ENCODE data around the gene OR52D1. TPM values are rescaled to one million over a fixed set of nuclear protein-coding genes. Genes with fewer than 3 reads are reported as not detected.

OR52D1 gene
- polyA plus RNA-seq, 1 experiment: not detected

DNA sequence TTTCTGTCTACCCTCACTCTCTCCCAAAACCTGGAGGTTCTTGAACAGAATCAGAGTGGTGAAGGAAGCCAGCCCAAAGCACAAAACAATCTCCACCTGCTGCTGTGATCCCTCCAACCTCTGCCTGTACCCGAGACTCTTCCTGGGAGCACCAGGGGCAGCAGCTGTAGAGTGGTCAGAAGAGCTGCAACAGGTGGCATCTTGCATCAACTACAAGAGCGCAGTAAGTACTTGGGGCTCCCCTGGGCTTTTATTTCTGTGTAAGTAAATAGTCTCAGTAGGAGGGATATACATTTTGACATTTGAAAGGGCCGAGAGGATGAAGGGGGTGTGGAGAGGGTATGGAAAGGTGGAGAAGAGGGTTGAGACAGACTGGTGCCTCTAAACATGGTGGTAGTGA, 36.3 kb downstream of the OR52D1 start:
- no peak for DNase-seq (ENCODE audit: low read depth)
- H3K27me3 ChIP-seq (ENCODE audit: control insufficient read depth, insufficient read depth, low read length): no peaks in the 10 kb centered on the region; the same call in 1 of the 2 replicates
- no peak overlapping the region for H3K4me3 ChIP-seq (ENCODE audit: low read depth, low read length)
- CTCF ChIA-PET: interaction anchor here (0.6 to 1.4 kb wide), 2 partner anchors 48 to 54 kb away, joined by 3 to 5 read pairs; no protein-coding TSS in a partner anchor
- TF ChIP-seq, protein P1, sequence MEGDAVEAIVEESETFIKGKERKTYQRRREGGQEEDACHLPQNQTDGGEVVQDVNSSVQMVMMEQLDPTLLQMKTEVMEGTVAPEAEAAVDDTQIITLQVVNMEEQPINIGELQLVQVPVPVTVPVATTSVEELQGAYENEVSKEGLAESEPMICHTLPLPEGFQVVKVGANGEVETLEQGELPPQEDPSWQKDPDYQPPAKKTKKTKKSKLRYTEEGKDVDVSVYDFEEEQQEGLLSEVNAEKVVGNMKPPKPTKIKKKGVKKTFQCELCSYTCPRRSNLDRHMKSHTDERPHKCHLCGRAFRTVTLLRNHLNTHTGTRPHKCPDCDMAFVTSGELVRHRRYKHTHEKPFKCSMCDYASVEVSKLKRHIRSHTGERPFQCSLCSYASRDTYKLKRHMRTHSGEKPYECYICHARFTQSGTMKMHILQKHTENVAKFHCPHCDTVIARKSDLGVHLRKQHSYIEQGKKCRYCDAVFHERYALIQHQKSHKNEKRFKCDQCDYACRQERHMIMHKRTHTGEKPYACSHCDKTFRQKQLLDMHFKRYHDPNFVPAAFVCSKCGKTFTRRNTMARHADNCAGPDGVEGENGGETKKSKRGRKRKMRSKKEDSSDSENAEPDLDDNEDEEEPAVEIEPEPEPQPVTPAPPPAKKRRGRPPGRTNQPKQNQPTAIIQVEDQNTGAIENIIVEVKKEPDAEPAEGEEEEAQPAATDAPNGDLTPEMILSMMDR (IDR thresholded peaks at IDR 0.05; ENCODE audit: insufficient read depth, low read depth, low read length): no peak
- POLR2A ChIA-PET: no interaction called here
- H3K36me3 ChIP-seq (ENCODE audit: control insufficient read depth, insufficient read depth, low read length): no peaks in the 10 kb centered on the region

GRCh38 chr11:5527716-5528115, 39.2 kb downstream of the OR52D1 start:
- CTCF ChIA-PET: no interaction called here
- no peaks in the 10 kb centered on the region; the same call in 1 of the 2 replicates for H3K27me3 ChIP-seq (ENCODE audit: control insufficient read depth, insufficient read depth, low read length)
- H3K36me3 ChIP-seq (ENCODE audit: control insufficient read depth, insufficient read depth, low read length): no peaks in the 10 kb centered on the region
- TF ChIP-seq, protein P1 (IDR thresholded peaks at IDR 0.05; ENCODE audit: insufficient read depth, low read depth, low read length): no peak
- POLR2A ChIA-PET: no interaction called here
- DNase-seq (ENCODE audit: low read depth): no peak
- no peak overlapping the region for H3K4me3 ChIP-seq (ENCODE audit: low read depth, low read length)

- Histone ChIP-seq H3K27me3 (ENCODE audit: control insufficient read depth, insufficient read depth, low read length) (no peaks in the 10 kb centered on the region; the same call in 1 of the 2 replicates), H3K36me3 (ENCODE audit: control insufficient read depth, insufficient read depth, low read length) (no peaks in the 10 kb centered on the region), H3K4me3 (ENCODE audit: low read depth, low read length) (no peak overlapping the region)
- TF ChIP-seq, protein P1 (IDR thresholded peaks at IDR 0.05; ENCODE audit: insufficient read depth, low read depth, low read length): no peak
- DNase-seq (ENCODE audit: low read depth): no peak
- ChIA-PET CTCF (no interaction called here), POLR2A (no interaction called here)
These were observed 40.0 kb downstream of the OR52D1 start for GRCh38 chr11:5528495-5528894.

- POLR2A ChIA-PET: no interaction called here
- H3K4me3 ChIP-seq (ENCODE audit: low read depth, low read length): no peak overlapping the region
- TF ChIP-seq, protein P1 (IDR thresholded peaks at IDR 0.05; ENCODE audit: insufficient read depth, low read depth, low read length): no peak
- no peaks in the 10 kb centered on the region; the same call in 1 of the 2 replicates for H3K27me3 ChIP-seq (ENCODE audit: control insufficient read depth, insufficient read depth, low read length)
- CTCF ChIA-PET: no interaction called here
- no peak for DNase-seq (ENCODE audit: low read depth)
- no peaks in the 10 kb centered on the region for H3K36me3 ChIP-seq (ENCODE audit: control insufficient read depth, insufficient read depth, low read length)
These were observed 42.8 kb downstream of the OR52D1 start for GRCh38 chr11:5531053-5531831.

DNA sequence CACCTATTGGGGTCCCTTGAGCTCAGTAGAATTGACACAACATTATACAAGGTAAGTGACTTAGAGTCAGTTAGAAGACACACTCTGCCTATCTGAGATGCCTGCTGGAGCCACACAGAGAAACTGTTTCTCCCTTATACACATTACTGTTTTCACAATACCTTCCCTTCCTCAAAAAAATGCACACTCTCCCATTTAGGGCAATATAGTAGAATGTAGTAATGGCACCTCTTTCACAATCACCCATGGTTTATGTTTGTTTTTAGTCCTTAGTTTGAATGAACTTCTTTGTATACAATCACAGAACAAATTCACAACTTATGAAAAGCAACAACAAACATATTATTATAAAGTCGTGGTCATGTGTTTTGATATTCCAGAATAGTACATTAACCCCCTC, 45.6 kb downstream of the OR52D1 start:
- Histone ChIP-seq H3K36me3 (ENCODE audit: control insufficient read depth, insufficient read depth, low read length) (no peaks in the 10 kb centered on the region), H3K4me3 (ENCODE audit: low read depth, low read length) (no peak overlapping the region), H3K27me3 (ENCODE audit: control insufficient read depth, insufficient read depth, low read length) (no peaks in the 10 kb centered on the region)
- TF ChIP-seq, protein P1 (IDR thresholded peaks at IDR 0.05; ENCODE audit: insufficient read depth, low read depth, low read length): no peak
- ChIA-PET POLR2A (no interaction called here), CTCF (interaction anchor here (0.6 kb wide), 1 partner anchor 154 kb away, joined by 3 read pairs; no protein-coding TSS in a partner anchor)
- DNase-seq (ENCODE audit: low read depth): no peak

All from BJ (cell line).